K562 (cell line): ENCODE results near the gene PRPS1L1. TPM values are rescaled to one million over a fixed set of nuclear protein-coding genes. Genes with fewer than 3 reads are reported as not detected.

Source experiments
- ATAC-seq: fragments of 200-7000 bp; cut with Tn5 transposase; 3 replicates; pipeline ENCODE4 v1.9.1; 2020; ENCODE audit warnings: moderate library complexity
- BruUV-seq: library from RNA; stranded (reverse); fragments of 400-500 nt; replicated peaks from 2 replicates; lab custom pipeline; 2021; lab: Mats Ljungman, UMichigan
- CTCF ChIA-PET: fragments of 300-600 bp; formaldehyde crosslinking; extraction: SDS; loops from one replicate; lab custom pipeline; 2021; ENCODE audit warnings: low intra/inter-chr PET ratio; lab: Yijun Ruan, JAX
- POLR2A ChIA-PET: fragments of 300-600, 350-650 bp; sonication (Branson Sonifier 250); formaldehyde crosslinking; extraction: SDS; loops from one replicate; lab custom pipeline; 2021; ENCODE audit warnings: antibody characterized with exemption, inconsistent platforms; lab: Yijun Ruan, JAX
- DNase-seq, 4 experiments: peaks; one replicate each; pipeline versions ENCODE4 v3.0.0 to v3.0.0-alpha.2; 2011 to 2018; ENCODE audit warnings: low spot score in 3 of 4, mixed read lengths in 3 of 4; ENCODE audit errors: extremely low read depth in 1 of 4
- FAIRE-seq: peaks from 2 replicates; lab custom pipeline; 2011; peaks lifted over from hg19 to GRCh38; lab: Jason Lieb, UNC
- H2AFZ ChIP-seq: 2 replicates; pipeline ENCODE4 v1.6.0; 2011; ENCODE audit warnings: low read depth, low read length, control low read depth, inconsistent platforms
- H3K27ac ChIP-seq: fragments of 200-600 bp; 3 replicates; pipeline ENCODE4 v1.8.0; 2011; ENCODE audit warnings: low read depth, mild to moderate bottlenecking, control low read depth, inconsistent platforms, low read length, moderate library complexity, mixed read lengths; ENCODE audit errors: extremely low read depth
- H3K27me3 ChIP-seq, 2 experiments: fragments of 300-600 bp in 1 of 2; 2 replicates in 1 of 2; 3 replicates in 1 of 2; pipeline versions ENCODE4 v1.6.0 to v1.8.0; 2011; ENCODE audit warnings: inconsistent platforms in 2 of 2, low read length in 2 of 2, mild to moderate bottlenecking in 1 of 2, mixed read lengths in 1 of 2, moderate library complexity in 1 of 2; ENCODE audit not compliant: control insufficient read depth in 2 of 2, insufficient read depth in 2 of 2
- H3K36me3 ChIP-seq: fragments of 300-600 bp; 3 replicates; pipeline ENCODE4 v1.8.0; 2011; ENCODE audit warnings: mild to moderate bottlenecking, low read length, inconsistent platforms; ENCODE audit not compliant: control insufficient read depth, insufficient read depth
- H3K4me1 ChIP-seq, 2 experiments: fragments of 200-600 bp in 1 of 2; replicated peaks in 1 of 2; 2 replicates in 1 of 2; 3 replicates in 1 of 2; pipeline versions ENCODE4 v1.5.1 to v1.8.0; 2011; ENCODE audit warnings: inconsistent platforms in 2 of 2, low read length in 2 of 2, mild to moderate bottlenecking in 1 of 2, mixed read lengths in 1 of 2, moderate library complexity in 1 of 2; ENCODE audit not compliant: control insufficient read depth in 2 of 2, insufficient read depth in 2 of 2
- H3K4me2 ChIP-seq: 2 replicates; pipeline ENCODE4 v1.6.1; 2011; ENCODE audit warnings: low read length, control low read depth, inconsistent platforms, mixed read lengths; ENCODE audit not compliant: insufficient read depth
- H3K4me3 ChIP-seq: fragments of 200-600 bp; sonication (generic), shearing (Covaris generic); 2 replicates; pipeline ENCODE4 v1.5.1; 2016; ENCODE audit warnings: control low read depth, inconsistent platforms
- H3K79me2 ChIP-seq: fragments of 200-600 bp; 3 replicates; pipeline ENCODE4 v1.8.0; 2011; ENCODE audit warnings: low read length, inconsistent platforms; ENCODE audit not compliant: control insufficient read depth, insufficient read depth
- H3K9ac ChIP-seq, 2 experiments: 2 replicates each; pipeline versions ENCODE4 v1.6.0 to v1.6.1; 2011; ENCODE audit warnings: low read depth in 2 of 2, low read length in 2 of 2, control low read depth in 1 of 2, inconsistent platforms in 1 of 2, mild to moderate bottlenecking in 1 of 2, mixed read lengths in 1 of 2; ENCODE audit not compliant: insufficient read depth in 1 of 2
- H3K9me1 ChIP-seq: one replicate; pipeline ENCODE4 v1.6.0; 2011; ENCODE audit warnings: inconsistent platforms, mild to moderate bottlenecking, low read length, moderate library complexity; ENCODE audit not compliant: control insufficient read depth, insufficient read depth
- H3K9me3 ChIP-seq: replicated peaks from 2 replicates; pipeline ENCODE4 v1.5.1; 2011; ENCODE audit warnings: low read depth, low read length, inconsistent platforms; ENCODE audit not compliant: control insufficient read depth, insufficient read depth
- H4K20me1 ChIP-seq: replicated peaks from 2 replicates; pipeline ENCODE4 v1.6.1; 2011; ENCODE audit warnings: low read length, inconsistent platforms, mixed read lengths; ENCODE audit not compliant: control insufficient read depth, insufficient read depth
- CTBP1 ChIP-seq: fragments of 450-650 bp; IDR thresholded peaks from 2 replicates; pipeline ENCODE4 v1.6.1; 2016; ENCODE audit warnings: borderline replicate concordance
- JUND ChIP-seq, 2 experiments: IDR thresholded peaks; 2 replicates in 1 of 2; 3 replicates in 1 of 2; pipeline ENCODE4 v1.6.1; 2011; ENCODE audit warnings: borderline replicate concordance in 2 of 2, low read depth in 2 of 2, low read length in 2 of 2, improper control_type of control experiment in 1 of 2, missing biosample characterization in 1 of 2, missing genetic modification characterization in 1 of 2, missing genetic modification reagents in 1 of 2
- MBD1 ChIP-seq: fragments of 250-450 bp; sonication (Bioruptor Pico); IDR thresholded peaks from 2 replicates; pipeline ENCODE4 v1.8.0; 2022; ENCODE audit warnings: inconsistent platforms
- NR0B1 ChIP-seq: fragments of 450-650 bp; IDR thresholded peaks from one replicate; pipeline ENCODE4 v1.6.1; 2018; ENCODE audit warnings: mild to moderate bottlenecking, moderate library complexity; ENCODE audit not compliant: partially characterized antibody
- PRDM10 ChIP-seq: fragments of 450-650 bp; IDR thresholded peaks from 2 replicates; pipeline ENCODE4 v1.6.1; 2018; ENCODE audit not compliant: partially characterized antibody
- RREB1 ChIP-seq: fragments of 250-450 bp; sonication (Bioruptor Pico); IDR thresholded peaks from 2 replicates; pipeline ENCODE4 v1.4.0; 2020
- ZNF445 ChIP-seq: fragments of 250-450 bp; sonication (Bioruptor Pico); IDR thresholded peaks from 2 replicates; pipeline ENCODE4 v1.4.0; 2020; ENCODE audit warnings: low read depth, mild to moderate bottlenecking, moderate library complexity
- ZNF76 ChIP-seq: fragments of 250-450 bp; sonication (Bioruptor Pico); IDR thresholded peaks from 2 replicates; pipeline ENCODE4 v1.4.0; 2020; ENCODE audit warnings: mild to moderate bottlenecking, moderate library complexity, borderline replicate concordance
- WGBS: fragments of 100-300 bp; shearing (Covaris generic); methylation state at CpG from one replicate; pipeline ENCODE4 v1.1.6; 2016; ENCODE audit warnings: low coverage, mixed read lengths; ENCODE audit not compliant: insufficient coverage; ENCODE audit errors: missing lambda C conversion rate; 5-methylcytosine and 5-hydroxymethylcytosine counted together
- in situ Hi-C: fragments of 300-500 bp; cut with MboI; formaldehyde crosslinking; loops from 4 replicates; pipeline ENCODE4 v1.15.0; 2018; ENCODE audit warnings: inconsistent platforms, mixed read lengths
- intact Hi-C: fragments of 100-400 bp; cut with micrococcal nuclease; formaldehyde crosslinking; loops from 2 replicates; pipeline ENCODE4 v1.14.2; 2022
- polyA plus RNA-seq, 8 experiments: library from polyadenylated mRNA; depleted of rRNA in 4 of 8; stranded (reverse) in 5 of 8; unstranded in 3 of 8; fragments of >200 nt; fragmentation: Nextera tagmentation in 2 of 8; fragmentation: Illumina TruSeq in 1 of 8; extraction: Ambion mirVana in 2 of 8; extraction: Trizol in 1 of 8; gene quantifications; 2 replicates each; pipeline versions ENCODE4 v1.2.1 to v1.2.3, GENCODE V29; 2011 to 2014; ENCODE audit warnings: inconsistent platforms in 1 of 8, missing spikeins in 1 of 8
- total RNA-seq, 7 experiments: library from RNA; depleted of rRNA in 6 of 7; stranded (reverse); fragments of >200 nt in 6 of 7; fragmentation: Illumina TruSeq in 2 of 7; extraction: Trizol in 2 of 7; gene quantifications; 2 replicates each; pipeline versions ENCODE4 v1.2.1 to v1.2.3, GENCODE V29; 2011 to 2021; ENCODE audit warnings: low replicate concordance in 1 of 7

Gene PRPS1L1
- total and polyA plus RNA-seq, 9 of the 15 experiments (the other 6 are each of a cell fraction or from before 2014, with no cell fraction given): 0.07 to 0.10 (median 0.08) TPM; not detected in 6

- DNase-seq (no peak), FAIRE-seq (no peak), ATAC-seq (no peak)
- H3K9me3 ChIP-seq: no peaks in the 10 kb centered on the region
- peaks cover 4% of the 10 kb centered on the region in 2 experiments; a peak in 1 of 5 replicates for H3K27me3 ChIP-seq
- H3K79me2 ChIP-seq: no peaks in the 10 kb centered on the region
- H3K9me1 ChIP-seq: no peaks in the 10 kb centered on the region
- H3K9ac ChIP-seq: no peak overlapping the region
- no peak overlapping the region for H3K4me3 ChIP-seq
- H3K4me1 ChIP-seq: no peaks in the 10 kb centered on the region
- H2AFZ ChIP-seq: no peak overlapping the region
- ChIA-PET POLR2A (interaction anchor here (0.6 kb wide), 1 partner anchor 13 kb away, joined by 3 read pairs; no protein-coding TSS in a partner anchor), CTCF (no interaction called here)
- no peak overlapping the region for H3K27ac ChIP-seq
- no peaks in the 10 kb centered on the region for H3K36me3 ChIP-seq
- H4K20me1 ChIP-seq: no peaks in the 10 kb centered on the region
- WGBS: 3% methylated on average over 2 of the region's 2 CpGs
- BruUV-seq: no TSS peak
- in situ Hi-C loops (loop anchor here (25.0 kb wide), 1 partner anchor 283 kb away; no protein-coding TSS in a partner anchor), intact Hi-C loops (no loop called here)
- no peak overlapping the region for H3K4me2 ChIP-seq
- TF ChIP-seq MBD1 (CRISPR knock-in tag): no peak
- no peak for TF ChIP-seq CTBP1
- no peak for TF ChIP-seq ZNF76 (CRISPR knock-in tag)
- TF ChIP-seq PRDM10: no peak
- TF ChIP-seq NR0B1: no peak
- TF ChIP-seq JUND (IDR thresholded peaks at IDR 0.05; ENCODE audit: borderline replicate concordance, low read depth, low read length): no peak
- TF ChIP-seq JUND (tag; IDR thresholded peaks at IDR 0.05; ENCODE audit: borderline replicate concordance, low read depth, low read length): no peak
- TF ChIP-seq RREB1 (CRISPR knock-in tag): no peak
- TF ChIP-seq ZNF445 (CRISPR knock-in tag): no peak
Observed at GRCh38 chr7:18053941-18054340, 26.3 kb upstream of the PRPS1L1 start.
